ENCODE measurements around the gene SLC15A3. TPM values are rescaled to one million over a fixed set of nuclear protein-coding genes. Genes with fewer than 3 reads are reported as not detected.

SLC15A3 gene
- total and polyA plus RNA-seq, 2 experiments from 2014 or later, result 14.2 to 15.8 TPM

DNA sequence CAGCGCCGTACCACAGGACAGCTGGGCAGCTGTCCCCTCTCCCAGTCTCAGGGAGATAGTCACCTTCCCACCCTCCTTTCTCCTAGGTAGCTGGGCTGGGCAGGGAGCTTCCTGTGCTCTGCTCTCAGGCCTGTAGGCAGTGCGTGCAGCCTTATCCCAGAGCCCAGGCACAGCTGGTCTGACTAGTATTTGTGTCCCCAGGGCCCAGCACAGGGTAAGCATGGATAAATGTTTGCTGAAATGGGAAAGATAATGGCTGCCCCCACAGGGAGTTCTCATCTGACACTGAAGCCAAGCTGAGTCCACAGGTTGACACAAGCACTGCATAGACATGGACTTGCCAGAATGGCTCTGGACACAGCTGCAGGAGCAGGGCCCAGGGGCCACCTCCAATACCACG is 9.8 kb downstream of the SLC15A3 start (continued):
- TF ChIP-seq, protein P1, sequence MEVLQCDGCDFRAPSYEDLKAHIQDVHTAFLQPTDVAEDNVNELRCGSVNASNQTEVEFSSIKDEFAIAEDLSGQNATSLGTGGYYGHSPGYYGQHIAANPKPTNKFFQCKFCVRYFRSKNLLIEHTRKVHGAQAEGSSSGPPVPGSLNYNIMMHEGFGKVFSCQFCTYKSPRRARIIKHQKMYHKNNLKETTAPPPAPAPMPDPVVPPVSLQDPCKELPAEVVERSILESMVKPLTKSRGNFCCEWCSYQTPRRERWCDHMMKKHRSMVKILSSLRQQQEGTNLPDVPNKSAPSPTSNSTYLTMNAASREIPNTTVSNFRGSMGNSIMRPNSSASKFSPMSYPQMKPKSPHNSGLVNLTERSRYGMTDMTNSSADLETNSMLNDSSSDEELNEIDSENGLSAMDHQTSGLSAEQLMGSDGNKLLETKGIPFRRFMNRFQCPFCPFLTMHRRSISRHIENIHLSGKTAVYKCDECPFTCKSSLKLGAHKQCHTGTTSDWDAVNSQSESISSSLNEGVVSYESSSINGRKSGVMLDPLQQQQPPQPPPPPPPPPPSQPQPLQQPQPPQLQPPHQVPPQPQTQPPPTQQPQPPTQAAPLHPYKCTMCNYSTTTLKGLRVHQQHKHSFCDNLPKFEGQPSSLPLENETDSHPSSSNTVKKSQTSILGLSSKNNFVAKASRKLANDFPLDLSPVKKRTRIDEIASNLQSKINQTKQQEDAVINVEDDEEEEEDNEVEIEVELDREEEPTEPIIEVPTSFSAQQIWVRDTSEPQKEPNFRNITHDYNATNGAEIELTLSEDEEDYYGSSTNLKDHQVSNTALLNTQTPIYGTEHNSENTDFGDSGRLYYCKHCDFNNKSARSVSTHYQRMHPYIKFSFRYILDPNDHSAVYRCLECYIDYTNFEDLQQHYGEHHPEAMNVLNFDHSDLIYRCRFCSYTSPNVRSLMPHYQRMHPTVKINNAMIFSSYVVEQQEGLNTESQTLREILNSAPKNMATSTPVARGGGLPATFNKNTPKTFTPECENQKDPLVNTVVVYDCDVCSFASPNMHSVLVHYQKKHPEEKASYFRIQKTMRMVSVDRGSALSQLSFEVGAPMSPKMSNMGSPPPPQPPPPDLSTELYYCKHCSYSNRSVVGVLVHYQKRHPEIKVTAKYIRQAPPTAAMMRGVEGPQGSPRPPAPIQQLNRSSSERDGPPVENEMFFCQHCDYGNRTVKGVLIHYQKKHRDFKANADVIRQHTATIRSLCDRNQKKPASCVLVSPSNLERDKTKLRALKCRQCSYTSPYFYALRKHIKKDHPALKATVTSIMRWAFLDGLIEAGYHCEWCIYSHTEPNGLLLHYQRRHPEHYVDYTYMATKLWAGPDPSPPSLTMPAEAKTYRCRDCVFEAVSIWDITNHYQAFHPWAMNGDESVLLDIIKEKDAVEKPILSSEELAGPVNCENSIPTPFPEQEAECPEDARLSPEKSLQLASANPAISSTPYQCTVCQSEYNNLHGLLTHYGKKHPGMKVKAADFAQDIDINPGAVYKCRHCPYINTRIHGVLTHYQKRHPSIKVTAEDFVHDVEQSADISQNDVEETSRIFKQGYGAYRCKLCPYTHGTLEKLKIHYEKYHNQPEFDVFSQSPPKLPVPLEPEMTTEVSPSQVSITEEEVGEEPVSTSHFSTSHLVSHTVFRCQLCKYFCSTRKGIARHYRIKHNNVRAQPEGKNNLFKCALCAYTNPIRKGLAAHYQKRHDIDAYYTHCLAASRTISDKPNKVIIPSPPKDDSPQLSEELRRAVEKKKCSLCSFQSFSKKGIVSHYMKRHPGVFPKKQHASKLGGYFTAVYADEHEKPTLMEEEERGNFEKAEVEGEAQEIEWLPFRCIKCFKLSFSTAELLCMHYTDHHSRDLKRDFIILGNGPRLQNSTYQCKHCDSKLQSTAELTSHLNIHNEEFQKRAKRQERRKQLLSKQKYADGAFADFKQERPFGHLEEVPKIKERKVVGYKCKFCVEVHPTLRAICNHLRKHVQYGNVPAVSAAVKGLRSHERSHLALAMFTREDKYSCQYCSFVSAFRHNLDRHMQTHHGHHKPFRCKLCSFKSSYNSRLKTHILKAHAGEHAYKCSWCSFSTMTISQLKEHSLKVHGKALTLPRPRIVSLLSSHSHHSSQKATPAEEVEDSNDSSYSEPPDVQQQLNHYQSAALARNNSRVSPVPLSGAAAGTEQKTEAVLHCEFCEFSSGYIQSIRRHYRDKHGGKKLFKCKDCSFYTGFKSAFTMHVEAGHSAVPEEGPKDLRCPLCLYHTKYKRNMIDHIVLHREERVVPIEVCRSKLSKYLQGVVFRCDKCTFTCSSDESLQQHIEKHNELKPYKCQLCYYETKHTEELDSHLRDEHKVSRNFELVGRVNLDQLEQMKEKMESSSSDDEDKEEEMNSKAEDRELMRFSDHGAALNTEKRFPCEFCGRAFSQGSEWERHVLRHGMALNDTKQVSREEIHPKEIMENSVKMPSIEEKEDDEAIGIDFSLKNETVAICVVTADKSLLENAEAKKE (CRISPR knock-in tag; IDR thresholded peaks at IDR 0.05), result no peak
- no peak for TF ChIP-seq CREB1 (CRISPR knock-in tag; IDR thresholded peaks at IDR 0.05; ENCODE audit: low read depth)
- no peak for TF ChIP-seq STAT1 (IDR thresholded peaks at IDR 0.05; ENCODE audit: unreplicated experiment)
- TF ChIP-seq, protein P2, sequence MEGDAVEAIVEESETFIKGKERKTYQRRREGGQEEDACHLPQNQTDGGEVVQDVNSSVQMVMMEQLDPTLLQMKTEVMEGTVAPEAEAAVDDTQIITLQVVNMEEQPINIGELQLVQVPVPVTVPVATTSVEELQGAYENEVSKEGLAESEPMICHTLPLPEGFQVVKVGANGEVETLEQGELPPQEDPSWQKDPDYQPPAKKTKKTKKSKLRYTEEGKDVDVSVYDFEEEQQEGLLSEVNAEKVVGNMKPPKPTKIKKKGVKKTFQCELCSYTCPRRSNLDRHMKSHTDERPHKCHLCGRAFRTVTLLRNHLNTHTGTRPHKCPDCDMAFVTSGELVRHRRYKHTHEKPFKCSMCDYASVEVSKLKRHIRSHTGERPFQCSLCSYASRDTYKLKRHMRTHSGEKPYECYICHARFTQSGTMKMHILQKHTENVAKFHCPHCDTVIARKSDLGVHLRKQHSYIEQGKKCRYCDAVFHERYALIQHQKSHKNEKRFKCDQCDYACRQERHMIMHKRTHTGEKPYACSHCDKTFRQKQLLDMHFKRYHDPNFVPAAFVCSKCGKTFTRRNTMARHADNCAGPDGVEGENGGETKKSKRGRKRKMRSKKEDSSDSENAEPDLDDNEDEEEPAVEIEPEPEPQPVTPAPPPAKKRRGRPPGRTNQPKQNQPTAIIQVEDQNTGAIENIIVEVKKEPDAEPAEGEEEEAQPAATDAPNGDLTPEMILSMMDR (conservative IDR thresholded peaks at IDR 0.05; ENCODE audit: low read depth in 2 of 2), result no peak

DNA sequence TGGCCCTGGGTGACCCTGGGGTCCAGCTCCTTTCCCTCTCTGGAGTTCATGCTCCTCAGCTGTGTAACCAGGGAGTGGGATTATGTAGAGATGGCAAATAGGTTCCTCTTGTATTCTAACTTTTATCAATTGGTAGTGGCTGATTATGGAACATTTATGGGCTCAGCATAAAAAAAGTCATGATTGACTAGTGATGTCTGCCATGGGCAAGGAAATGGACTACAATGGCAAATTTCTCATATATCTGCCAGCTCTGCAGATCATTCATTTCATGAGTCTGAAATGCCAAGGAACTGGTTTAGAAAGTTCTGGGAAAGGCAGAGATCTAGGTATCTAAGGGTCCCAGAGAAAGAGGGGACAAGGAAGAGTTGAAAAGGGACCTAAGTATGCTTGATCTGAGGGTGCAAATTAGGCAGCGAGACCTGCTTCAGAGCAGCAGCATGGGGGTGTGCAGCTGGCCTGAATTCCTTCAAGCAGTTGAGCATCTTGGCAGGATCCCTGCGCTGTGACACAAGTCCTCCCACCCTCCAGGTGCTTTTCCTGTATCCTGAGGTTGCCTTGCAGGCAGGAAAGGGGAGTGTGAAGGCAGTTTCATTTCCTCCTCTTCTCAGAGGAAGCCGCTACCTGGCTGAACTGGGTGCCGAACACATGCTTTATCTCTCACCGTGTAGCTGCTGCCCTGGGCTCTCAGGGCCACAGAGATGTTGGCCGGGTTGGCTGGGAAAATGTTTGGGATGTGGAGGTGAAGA is 10.4 kb downstream of the SLC15A3 start:
- Histone ChIP-seq H3F3A (replicated peaks; ENCODE audit: low read depth) (no peaks in the 10 kb centered on the region), H3K79me2 (replicated peaks; ENCODE audit: insufficient read depth) (no peaks in the 10 kb centered on the region), H4K20me1 (replicated peaks; ENCODE audit: insufficient read depth) (peaks cover 3% of the 10 kb centered on the region; the same call in 1 of the 2 replicates), H3K36me3 (ENCODE audit: insufficient read depth) (no peaks in the 10 kb centered on the region), H3K4me1 (ENCODE audit: insufficient read depth) (no peaks in the 10 kb centered on the region), H2AFZ (no peak overlapping the region), H3K27me3 (ENCODE audit: insufficient read depth) (no peaks in the 10 kb centered on the region), H3K9me2 (ENCODE audit: insufficient read depth) (no peaks in the 10 kb centered on the region), H3K27ac (ENCODE audit: low read depth) (no peak overlapping the region), H3K4me3 (no peak overlapping the region), H3K4me2 (no peak overlapping the region)
- DNase-seq (ENCODE audit: low spot score) (no peak), ATAC-seq (no peak)
- Mint-ChIP-seq H3K27me3 (ENCODE audit: insufficient read depth, low read depth, poor library complexity) (peaks cover 11% of the 10 kb centered on the region), H3K27ac (no peak overlapping the region), H3K9me3 (no peaks in the 10 kb centered on the region), H3K4me1 (peaks cover 11% of the 10 kb centered on the region), H3K36me3 (ENCODE audit: low read depth) (peaks cover 12% of the 10 kb centered on the region; the same call in 1 of the 3 replicates), H3K4me3 (no peak overlapping the region)
- TF ChIP-seq ZNF114 (CRISPR knock-in tag; IDR thresholded peaks at IDR 0.05), result no peak
- TF ChIP-seq, protein P1 (CRISPR knock-in tag; IDR thresholded peaks at IDR 0.05), result no peak
